Stimulated activated CD4-positive, alpha-beta T cell treated with anti-CD3 and anti-CD28 coated beads, Interleukin-12 subunit alpha, Interleukin-12 subunit beta, amount 100 ng/mL, for 48 hours (primary cell): ENCODE measurements around the gene THBS1.

Source experiments
- DNase-seq, 3 donors: peaks; one replicate each; pipeline ENCODE4 v3.0.0-alpha.2; 2020; ENCODE audit warnings: low read depth in 2 of 3, low spot score in 1 of 3

Gene THBS1

GRCh38 chr15:39588531-39589192, 7.8 kb downstream of the THBS1 start:
- DNase-seq, result no peak

GRCh38 chr15:39589193-39589814, 8.4 kb downstream of the THBS1 start:
- DNase-seq, result no peak

GRCh38 chr15:39589815-39590644, 9.2 kb downstream of the THBS1 start:
- DNase-seq, result no peak

GRCh38 chr15:39591141-39591895, 10.4 kb downstream of the THBS1 start:
- DNase-seq, result no peak

GRCh38 chr15:39591896-39592315, 11.0 kb downstream of the THBS1 start:
- no peak for DNase-seq

GRCh38 chr15:39592500-39592899, 11.6 kb downstream of the THBS1 start:
- no peak for DNase-seq

GRCh38 chr15:39593071-39593655, 12.3 kb downstream of the THBS1 start:
- DNase-seq, result no peak

- no peak for DNase-seq
Observed at GRCh38 chr15:39593656-39594445, 13.0 kb downstream of the THBS1 start.

- DNase-seq, result no peak
Observed at GRCh38 chr15:39594446-39595337, 13.8 kb downstream of the THBS1 start.

GRCh38 chr15:39595338-39596221, 14.7 kb downstream of the THBS1 start:
- no peak for DNase-seq

GRCh38 chr15:39596358-39597051, 15.6 kb downstream of the THBS1 start:
- DNase-seq, result no peak

GRCh38 chr15:39597336-39597735, 16.5 kb downstream of the THBS1 start:
- DNase-seq, result no peak

GRCh38 chr15:39597751-39598185, 16.9 kb downstream of the THBS1 start:
- DNase-seq, result no peak

- no peak for DNase-seq
Observed at GRCh38 chr15:39598186-39598850, 17.4 kb downstream of the THBS1 start.

- no peak for DNase-seq
Observed at GRCh38 chr15:39598958-39599845, 18.3 kb downstream of the THBS1 start.

GRCh38 chr15:39599871-39600270, 19.0 kb downstream of the THBS1 start:
- DNase-seq, result no peak
